Eye (tissue), 1 donor: ENCODE data around the gene ANP32D.
"Not testable (repeated sequence)": the region's sequence is repeated elsewhere in the genome, so short reads cannot be mapped to it uniquely, and the experiment has no call there.

ENCODE experiments used
- DNase-seq: peaks from one replicate; pipeline ENCODE4 v3.0.0-alpha.2; 2015

ANP32D gene

GRCh38 chr12:48472259-48472658 lies at the start of gene ANP32D:
Gene ANP32D, plus strand, starts transcription at chr12:48472559. Its CDS starts 106 bp downstream, at chr12:48472665.
- DNase-seq: no peak

- DNase-seq: no peak
These were observed 49.2 kb upstream of the ANP32D start for GRCh38 chr12:48423171-48423570.

DNA sequence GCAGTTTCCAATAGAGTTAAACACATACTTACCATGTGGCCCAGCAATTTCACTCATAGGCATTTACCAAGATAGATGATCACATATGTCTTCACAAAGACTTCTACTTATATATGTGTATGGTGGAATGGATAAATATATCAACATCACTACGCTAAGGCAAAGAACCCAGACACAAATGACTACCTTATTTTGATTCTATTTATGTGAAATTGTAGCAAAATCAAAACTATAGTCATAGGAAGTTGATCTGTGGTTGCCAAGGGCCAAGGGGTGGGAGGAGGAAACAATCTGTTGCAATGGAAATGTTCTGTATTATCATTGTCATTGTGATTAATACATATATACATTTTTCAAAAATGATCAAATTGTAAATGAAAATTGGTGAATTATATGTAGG lies 47.7 kb upstream of the ANP32D start:
- DNase-seq: no peak

- not testable (repeated sequence) for DNase-seq
These were observed 38.3 kb upstream of the ANP32D start for GRCh38 chr12:48434016-48434415.

DNA sequence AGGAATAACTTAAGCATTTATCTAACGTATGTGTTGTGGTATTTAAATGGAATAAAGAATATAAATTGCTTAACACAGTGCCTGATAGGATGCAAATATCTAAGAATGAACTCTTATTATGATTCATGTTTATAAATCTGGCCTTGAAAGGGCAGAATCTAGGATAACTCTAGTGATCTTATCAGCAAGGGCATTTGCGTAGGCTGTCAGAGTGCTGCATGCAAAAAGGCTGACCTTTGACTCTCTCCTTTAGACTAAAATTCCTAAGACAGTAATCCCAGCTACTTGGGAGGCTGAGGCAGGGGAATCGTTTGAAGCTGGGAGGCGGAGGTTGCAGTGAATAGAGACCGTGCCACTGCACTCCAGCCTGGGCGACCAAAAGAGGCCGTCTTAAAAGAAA lies 31.3 kb upstream of the ANP32D start:
- no peak for DNase-seq

- peak; percentile 19 for DNase-seq
These were observed 30.0 kb upstream of the ANP32D start for GRCh38 chr12:48442179-48442847.

DNA sequence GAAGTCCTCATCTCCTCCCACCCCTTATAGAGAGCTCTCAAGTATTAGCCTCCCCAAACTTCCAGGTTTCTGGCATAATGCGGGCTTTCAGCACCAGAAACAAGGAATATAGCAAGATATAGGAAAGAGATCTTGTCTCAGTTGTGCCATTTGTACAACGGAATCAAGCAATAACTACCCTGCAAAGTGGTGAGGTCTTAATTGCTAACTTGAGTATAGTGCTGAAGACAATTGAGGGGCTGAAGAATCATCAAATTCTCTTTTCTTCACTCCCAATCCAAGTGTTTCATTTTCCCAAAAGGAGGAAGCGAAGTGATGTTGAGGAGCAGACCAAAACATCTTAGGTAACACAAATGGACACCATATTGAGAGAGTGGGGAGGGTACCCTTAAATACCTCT lies 26.8 kb upstream of the ANP32D start:
- no peak for DNase-seq

GRCh38 chr12:48446161-48446776 lies 26.1 kb upstream of the ANP32D start:
- DNase-seq: peak; percentile 34

DNA sequence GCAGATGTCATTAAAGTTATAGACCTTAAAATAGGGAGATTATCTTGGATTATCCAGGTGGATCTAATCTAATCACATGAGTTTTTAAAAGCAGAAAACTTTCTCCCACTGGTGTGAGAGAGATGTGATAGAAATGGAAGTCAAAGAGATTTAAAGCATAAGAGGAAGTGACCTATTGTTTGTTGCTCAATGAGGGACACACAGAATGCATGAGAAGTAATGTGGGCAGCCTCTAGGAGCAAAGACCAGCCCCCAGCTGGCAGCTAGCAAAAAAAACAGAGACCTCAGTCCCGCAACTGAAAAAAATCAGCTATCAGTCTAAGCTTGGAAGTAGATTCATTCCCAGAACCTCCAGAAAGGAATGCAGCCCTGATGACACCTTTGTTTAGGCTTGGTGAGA lies 24.6 kb upstream of the ANP32D start:
- DNase-seq: no peak

- no peak for DNase-seq
These were observed 21.0 kb upstream of the ANP32D start for GRCh38 chr12:48451372-48451771.

DNA sequence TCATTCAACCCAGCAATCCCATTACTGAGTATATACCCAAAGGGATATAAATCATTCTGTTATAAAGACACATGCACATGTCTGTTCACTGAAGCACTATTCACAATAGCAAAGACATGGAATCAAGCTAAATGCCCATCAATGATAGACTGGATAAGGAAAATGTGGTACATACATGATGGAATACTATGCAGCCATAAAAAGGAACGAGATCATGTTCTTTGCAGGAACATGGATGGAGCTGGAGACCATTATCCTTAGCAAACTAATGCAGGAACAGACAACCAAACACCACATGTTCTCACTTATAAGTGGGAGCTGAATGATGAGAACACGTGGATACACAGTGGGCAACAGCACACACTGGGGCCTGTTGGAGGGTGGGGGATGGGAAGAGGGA lies 19.4 kb upstream of the ANP32D start:
- not testable (repeated sequence) for DNase-seq

DNA sequence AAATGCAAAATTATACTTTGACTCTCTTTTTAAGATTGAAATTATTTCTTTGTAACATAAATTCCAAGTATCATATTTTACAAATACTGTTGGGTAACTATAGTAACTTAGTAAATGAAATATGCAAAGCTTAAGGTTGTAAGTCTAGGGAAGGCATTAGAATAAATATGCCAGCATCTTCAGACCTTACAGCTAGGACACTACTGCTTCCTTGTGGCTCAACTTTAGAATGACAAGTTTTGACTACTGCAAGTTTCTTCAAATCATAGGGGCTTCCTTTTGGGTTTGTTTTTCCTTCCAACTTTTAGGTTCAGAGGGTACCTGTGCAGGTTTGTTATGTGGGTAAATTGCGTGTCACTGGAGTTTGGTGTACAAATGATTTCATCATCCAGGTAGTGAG lies 17.7 kb upstream of the ANP32D start:
- DNase-seq: no peak

GRCh38 chr12:48455116-48455515 lies 17.2 kb upstream of the ANP32D start:
- no peak for DNase-seq

GRCh38 chr12:48459259-48459658 lies 13.1 kb upstream of the ANP32D start:
- DNase-seq: no peak

DNA sequence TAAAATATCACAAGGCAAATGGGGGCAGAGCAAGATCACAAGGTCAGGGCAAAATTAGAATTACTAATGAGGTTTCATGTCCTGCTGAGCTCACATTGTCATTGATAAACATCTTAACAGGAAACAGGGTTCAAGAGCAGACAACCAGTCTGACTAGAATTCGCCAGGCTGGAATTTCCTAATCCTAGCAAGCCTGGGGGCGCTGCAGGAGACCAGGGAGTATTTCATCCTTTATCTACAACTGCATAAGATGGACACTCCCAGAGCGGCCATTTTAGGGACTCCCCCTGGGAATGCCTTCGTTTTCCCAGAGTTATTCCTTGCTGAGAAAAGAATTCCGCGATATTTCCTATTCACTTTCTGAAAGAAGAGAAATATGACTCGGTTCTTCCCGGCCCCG lies 3.3 kb upstream of the ANP32D start:
- DNase-seq: not testable (repeated sequence)

DNA sequence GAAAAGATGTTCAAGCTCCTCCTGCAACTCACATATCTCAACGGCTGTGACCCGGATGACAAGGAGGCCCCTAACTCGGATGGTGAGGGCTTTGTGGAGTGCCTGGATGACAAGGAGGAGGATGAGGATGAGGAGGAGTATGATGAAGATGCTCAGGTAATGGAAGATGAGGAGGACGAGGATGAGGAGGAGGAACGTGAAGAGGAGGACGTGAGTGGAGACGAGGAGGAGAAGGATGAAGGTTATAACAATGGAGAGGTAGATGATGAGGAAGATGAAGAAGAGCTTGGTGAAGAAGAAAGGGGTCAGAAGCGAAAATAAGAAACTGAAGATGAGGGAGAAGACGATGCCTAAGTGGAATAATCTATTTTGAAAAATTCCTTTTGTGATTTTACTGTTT lies 702 bp downstream of the ANP32D start:
- no peak for DNase-seq

GRCh38 chr12:48474497-48474896 lies 2.1 kb downstream of the ANP32D start:
- not testable (repeated sequence) for DNase-seq

GRCh38 chr12:48482198-48482597 lies 9.8 kb downstream of the ANP32D start, which contains the start of gene C12orf54:
Gene C12orf54, plus strand, starts transcription at chr12:48482498. Its CDS starts 799 bp downstream, at chr12:48483297.
- DNase-seq: no peak

GRCh38 chr12:48482930-48483329 lies 10.6 kb downstream of the ANP32D start:
- DNase-seq: no peak

- no peak for DNase-seq
These were observed 13.9 kb downstream of the ANP32D start for GRCh38 chr12:48486261-48486660.

DNA sequence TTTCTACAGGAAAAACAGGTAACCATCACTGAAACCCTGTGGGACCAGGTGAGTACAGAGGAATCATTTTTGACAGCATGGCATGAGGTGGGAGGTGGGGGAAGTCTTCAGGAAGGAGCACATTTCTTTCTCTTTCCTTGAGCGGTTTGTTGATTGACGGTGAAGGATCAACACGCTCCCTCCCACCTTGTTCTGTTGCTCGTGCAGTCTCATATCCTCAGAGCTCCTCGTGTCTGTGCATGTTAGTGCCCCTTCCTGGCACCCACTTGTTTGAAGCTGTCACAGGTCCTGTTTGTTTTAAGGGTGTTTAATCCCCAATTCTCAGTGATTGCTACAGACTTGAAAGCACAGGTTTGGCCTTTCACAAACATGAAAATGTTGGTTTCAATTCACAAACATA lies 14.3 kb downstream of the ANP32D start:
- peak; percentile 1 for DNase-seq

GRCh38 chr12:48489012-48489411 lies 16.7 kb downstream of the ANP32D start:
- DNase-seq: peak; percentile 2

- not testable (repeated sequence) for DNase-seq
These were observed 17.1 kb downstream of the ANP32D start for GRCh38 chr12:48489456-48489855.

GRCh38 chr12:48500281-48500680 lies 27.9 kb downstream of the ANP32D start:
- DNase-seq: not testable (repeated sequence)

GRCh38 chr12:48506836-48507235 lies 34.5 kb downstream of the ANP32D start:
- not testable (repeated sequence) for DNase-seq
